ENCODE data around the gene ARL15. TPM values are rescaled to one million over a fixed set of nuclear protein-coding genes. Genes with fewer than 3 reads are reported as not detected.

The ARL15 gene
- total RNA-seq, 1 experiment from 2014 or later = 13.0 TPM

- Histone ChIP-seq H3K14ac (ENCODE audit: insufficient read depth, low read length) (no peak overlapping the region), H3K23me2 (ENCODE audit: insufficient read length, low read depth, low read length, poor library complexity, severe bottlenecking) (no peaks in the 10 kb centered on the region), H2BK5ac (ENCODE audit: insufficient read length, low read length) (no peak overlapping the region), H4K91ac (ENCODE audit: insufficient read length, low read depth, low read length) (no peak overlapping the region), H2BK12ac (ENCODE audit: insufficient read length, low read depth, low read length) (no peak overlapping the region), H3K4me1 (ENCODE audit: insufficient read depth, low read length) (no peaks in the 10 kb centered on the region), H3K27me3 (ENCODE audit: insufficient read depth, low read length) (no peaks in the 10 kb centered on the region), H3K18ac (ENCODE audit: insufficient read length, low read depth, low read length) (no peak overlapping the region), H3T11ph (ENCODE audit: low read length) (no peak overlapping the region), H4K5ac (ENCODE audit: insufficient read length, low read depth, low read length) (no peak overlapping the region), H2AFZ (ENCODE audit: low read length) (no peak overlapping the region), H3K9me3 (ENCODE audit: control insufficient read depth, low read depth, low read length) (no peaks in the 10 kb centered on the region), H3K9ac (ENCODE audit: extremely low read depth, insufficient read length, low read length) (no peak overlapping the region), H2AK5ac (ENCODE audit: insufficient read length, low read length) (no peak overlapping the region), H3K56ac (ENCODE audit: insufficient read length, low read depth, low read length) (no peak overlapping the region), H3K27ac (ENCODE audit: insufficient read length, low read depth, low read length) (no peak overlapping the region), H4K20me1 (ENCODE audit: control insufficient read depth, insufficient read depth, insufficient read length) (no peaks in the 10 kb centered on the region), H2BK20ac (ENCODE audit: low read depth, low read length, poor library complexity, severe bottlenecking) (no peak overlapping the region), H3K79me2 (ENCODE audit: insufficient read depth, low read length) (no peaks in the 10 kb centered on the region), H2BK120ac (ENCODE audit: low read depth, low read length, poor library complexity, severe bottlenecking) (no peak overlapping the region), H4K8ac (replicated peaks; ENCODE audit: insufficient read length, low read depth, low read length) (no peak overlapping the region), H3K23ac (ENCODE audit: insufficient read length, low read depth, low read length) (no peak overlapping the region), H3K79me1 (ENCODE audit: insufficient read depth, low read depth, low read length, poor library complexity, severe bottlenecking) (no peaks in the 10 kb centered on the region), H3K4me2 (ENCODE audit: insufficient read depth, insufficient read length, low read length) (no peak overlapping the region), H3K4ac (ENCODE audit: low read depth, low read length) (no peak overlapping the region), H2BK15ac (ENCODE audit: low read depth, low read length) (no peak overlapping the region)
- Mint-ChIP-seq H3K27ac (no peak overlapping the region), H3K36me3 (ENCODE audit: insufficient read depth in 1 of 3, low read depth in 3 of 3) (peaks cover 0 to 3% (median 0%) of the 10 kb centered on the region in 3 experiments; a peak in 1 of 7 replicates), H3K9me3 (no peaks in the 10 kb centered on the region; a peak in 1 of 5 replicates), H3K27me3 (ENCODE audit: low read depth) (no peaks in the 10 kb centered on the region), H3K4me3 (no peak overlapping the region), H3K4me1 (peaks cover 25 to 26% of the 10 kb centered on the region in 2 experiments)
- no peak for TF ChIP-seq CTCF (conservative IDR thresholded peaks at IDR 0.05)
- DNase-seq = no peak
- no CpG with 5 or more reads among the region's 2 CpGs for WGBS (ENCODE audit: extremely low coverage, insufficient read length, low lambda C conversion rate)
Observed at GRCh38 chr5:54086191-54086590, 224.2 kb downstream of the ARL15 start.
